OCI-LY3 (cell line): ENCODE results near the gene DISP2.

ENCODE experiments used
- EZH2phosphoT487 ChIP-seq: fragments of 200-600 bp; shearing (Covaris generic); IDR thresholded peaks from 2 replicates; pipeline ENCODE4 v1.6.1; 2018; ENCODE audit warnings: antibody characterized with exemption, mixed run types, low read depth
- TF ChIP-seq, protein P1 (sequence below): fragments of 200-600, 300-600 bp; sonication (generic); IDR thresholded peaks from 2 replicates; pipeline ENCODE4 v1.5.1; 2014; ENCODE audit warnings: antibody characterized with exemption, low read length, low read depth

DNA sequence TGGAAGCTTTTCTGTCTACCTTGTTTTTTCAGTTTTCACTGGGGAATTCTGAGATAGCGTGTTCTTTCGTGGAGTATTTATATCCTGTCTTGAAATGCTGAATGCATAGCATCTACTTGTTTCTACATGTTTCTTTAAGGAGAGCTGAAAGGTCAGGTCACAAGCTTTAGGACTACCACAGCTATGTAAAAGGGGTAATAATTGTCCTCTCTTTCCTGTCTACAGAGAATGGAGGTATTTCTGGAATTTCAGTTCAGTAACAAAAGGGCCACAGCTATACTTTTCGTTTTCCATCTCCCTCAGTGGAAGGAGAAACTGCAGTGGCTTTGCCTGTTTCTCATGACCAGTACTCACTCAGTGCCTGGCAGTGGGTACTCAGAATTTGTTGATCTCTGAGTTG lies 29.8 kb upstream of the DISP2 start:
- TF ChIP-seq, protein P1, sequence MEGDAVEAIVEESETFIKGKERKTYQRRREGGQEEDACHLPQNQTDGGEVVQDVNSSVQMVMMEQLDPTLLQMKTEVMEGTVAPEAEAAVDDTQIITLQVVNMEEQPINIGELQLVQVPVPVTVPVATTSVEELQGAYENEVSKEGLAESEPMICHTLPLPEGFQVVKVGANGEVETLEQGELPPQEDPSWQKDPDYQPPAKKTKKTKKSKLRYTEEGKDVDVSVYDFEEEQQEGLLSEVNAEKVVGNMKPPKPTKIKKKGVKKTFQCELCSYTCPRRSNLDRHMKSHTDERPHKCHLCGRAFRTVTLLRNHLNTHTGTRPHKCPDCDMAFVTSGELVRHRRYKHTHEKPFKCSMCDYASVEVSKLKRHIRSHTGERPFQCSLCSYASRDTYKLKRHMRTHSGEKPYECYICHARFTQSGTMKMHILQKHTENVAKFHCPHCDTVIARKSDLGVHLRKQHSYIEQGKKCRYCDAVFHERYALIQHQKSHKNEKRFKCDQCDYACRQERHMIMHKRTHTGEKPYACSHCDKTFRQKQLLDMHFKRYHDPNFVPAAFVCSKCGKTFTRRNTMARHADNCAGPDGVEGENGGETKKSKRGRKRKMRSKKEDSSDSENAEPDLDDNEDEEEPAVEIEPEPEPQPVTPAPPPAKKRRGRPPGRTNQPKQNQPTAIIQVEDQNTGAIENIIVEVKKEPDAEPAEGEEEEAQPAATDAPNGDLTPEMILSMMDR = no peak
- TF ChIP-seq EZH2phosphoT487 = no peak
